ENCODE measurements around the gene UHMK1.
A peak's percentile ranks its signal among the peaks of the same experiment; 100 is the strongest.

The UHMK1 gene

GRCh38 chr1:162466797-162467196, 30.8 kb upstream of the UHMK1 start:
- Histone ChIP-seq H3K27me3 (replicated peaks; ENCODE audit: control insufficient read depth, insufficient read depth, low read length) (no peaks in the 10 kb centered on the region), H3K4me3 (replicated peaks; ENCODE audit: low read depth, low read length) (no peak overlapping the region), H3K36me3 (ENCODE audit: control insufficient read depth, insufficient read depth, low read length) (no peaks in the 10 kb centered on the region)
- DNase-seq (ENCODE audit: extremely low read depth, insufficient read length) = no peak
- no peak for TF ChIP-seq CTCF (IDR thresholded peaks at IDR 0.05; ENCODE audit: insufficient read depth, low read length, poor library complexity, severe bottlenecking)

- no peak for DNase-seq (ENCODE audit: extremely low read depth, insufficient read length)
- Histone ChIP-seq H3K36me3 (ENCODE audit: control insufficient read depth, insufficient read depth, low read length) (no peaks in the 10 kb centered on the region), H3K4me3 (replicated peaks; ENCODE audit: low read depth, low read length) (no peak overlapping the region), H3K27me3 (replicated peaks; ENCODE audit: control insufficient read depth, insufficient read depth, low read length) (no peaks in the 10 kb centered on the region)
- TF ChIP-seq CTCF (IDR thresholded peaks at IDR 0.05; ENCODE audit: insufficient read depth, low read length, poor library complexity, severe bottlenecking) = no peak
Observed at GRCh38 chr1:162470216-162470615, 27.4 kb upstream of the UHMK1 start.

- no peak overlapping the region for H3K4me3 ChIP-seq (replicated peaks; ENCODE audit: low read depth, low read length)
- no peak for DNase-seq (ENCODE audit: extremely low read depth, insufficient read length)
- no peak for TF ChIP-seq CTCF (IDR thresholded peaks at IDR 0.05; ENCODE audit: insufficient read depth, low read length, poor library complexity, severe bottlenecking)
- H3K36me3 ChIP-seq (ENCODE audit: control insufficient read depth, insufficient read depth, low read length) = no peaks in the 10 kb centered on the region
- H3K27me3 ChIP-seq (replicated peaks; ENCODE audit: control insufficient read depth, insufficient read depth, low read length) = no peaks in the 10 kb centered on the region
Observed at GRCh38 chr1:162471290-162471853, 26.2 kb upstream of the UHMK1 start.

GRCh38 chr1:162475089-162475488, 22.5 kb upstream of the UHMK1 start:
- DNase-seq (ENCODE audit: extremely low read depth, insufficient read length) = no peak
- no peaks in the 10 kb centered on the region for H3K36me3 ChIP-seq (ENCODE audit: control insufficient read depth, insufficient read depth, low read length)
- no peak for TF ChIP-seq CTCF (IDR thresholded peaks at IDR 0.05; ENCODE audit: insufficient read depth, low read length, poor library complexity, severe bottlenecking)
- H3K27me3 ChIP-seq (replicated peaks; ENCODE audit: control insufficient read depth, insufficient read depth, low read length) = no peaks in the 10 kb centered on the region
- no peak overlapping the region for H3K4me3 ChIP-seq (replicated peaks; ENCODE audit: low read depth, low read length)

GRCh38 chr1:162475539-162476185, 22.0 kb upstream of the UHMK1 start:
- no peak overlapping the region for H3K4me3 ChIP-seq (replicated peaks; ENCODE audit: low read depth, low read length)
- H3K27me3 ChIP-seq (replicated peaks; ENCODE audit: control insufficient read depth, insufficient read depth, low read length) = no peaks in the 10 kb centered on the region
- peak; percentile 9 for TF ChIP-seq CTCF (IDR thresholded peaks at IDR 0.05; ENCODE audit: insufficient read depth, low read length, poor library complexity, severe bottlenecking)
- H3K36me3 ChIP-seq (ENCODE audit: control insufficient read depth, insufficient read depth, low read length) = no peaks in the 10 kb centered on the region
- DNase-seq (ENCODE audit: extremely low read depth, insufficient read length) = no peak

Measured in GM06990 (cell line).